Astrocyte of the spinal cord (primary cell): ENCODE measurements around the gene GALNTL6.

Experiments
- DNase-seq: peaks from one replicate; pipeline ENCODE4 v3.0.0; 2011; ENCODE audit warnings: low read depth, low spot score
- H3K4me3 ChIP-seq: 2 replicates; pipeline ENCODE4 v1.5.1; 2011; ENCODE audit warnings: low read depth, mild to moderate bottlenecking, low read length, moderate library complexity
- in situ Hi-C: cut with HindIII; loops from 2 replicates; pipeline ENCODE4 v1.10.0; 2017; ENCODE audit warnings: low sequenced_read_pairs
- TF ChIP-seq, protein P1 (sequence below): IDR thresholded peaks from 2 replicates; pipeline ENCODE4 v1.5.1; 2012; ENCODE audit warnings: low read depth, mild to moderate bottlenecking, low read length, inconsistent platforms

The GALNTL6 gene

DNA sequence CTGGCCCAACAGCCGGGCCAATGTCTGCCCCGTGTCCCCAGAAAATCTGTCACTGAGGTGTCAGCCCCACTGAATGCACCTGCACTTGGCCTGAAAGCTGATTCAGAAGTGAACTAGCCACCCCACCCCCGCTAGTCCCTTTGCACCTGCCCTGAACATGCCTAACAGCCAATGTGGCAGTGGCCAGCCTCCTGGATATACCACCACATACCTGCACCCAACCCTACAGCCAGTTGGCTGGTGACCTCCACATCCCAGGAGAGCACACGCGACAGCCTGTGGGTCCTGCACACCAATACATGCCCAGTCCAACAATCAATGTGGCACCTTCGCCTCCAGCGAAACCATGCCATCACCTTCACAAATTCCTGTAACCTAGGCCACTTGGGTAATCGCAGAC lies 116.7 kb downstream of the GALNTL6 start:
- TF ChIP-seq, protein P1, sequence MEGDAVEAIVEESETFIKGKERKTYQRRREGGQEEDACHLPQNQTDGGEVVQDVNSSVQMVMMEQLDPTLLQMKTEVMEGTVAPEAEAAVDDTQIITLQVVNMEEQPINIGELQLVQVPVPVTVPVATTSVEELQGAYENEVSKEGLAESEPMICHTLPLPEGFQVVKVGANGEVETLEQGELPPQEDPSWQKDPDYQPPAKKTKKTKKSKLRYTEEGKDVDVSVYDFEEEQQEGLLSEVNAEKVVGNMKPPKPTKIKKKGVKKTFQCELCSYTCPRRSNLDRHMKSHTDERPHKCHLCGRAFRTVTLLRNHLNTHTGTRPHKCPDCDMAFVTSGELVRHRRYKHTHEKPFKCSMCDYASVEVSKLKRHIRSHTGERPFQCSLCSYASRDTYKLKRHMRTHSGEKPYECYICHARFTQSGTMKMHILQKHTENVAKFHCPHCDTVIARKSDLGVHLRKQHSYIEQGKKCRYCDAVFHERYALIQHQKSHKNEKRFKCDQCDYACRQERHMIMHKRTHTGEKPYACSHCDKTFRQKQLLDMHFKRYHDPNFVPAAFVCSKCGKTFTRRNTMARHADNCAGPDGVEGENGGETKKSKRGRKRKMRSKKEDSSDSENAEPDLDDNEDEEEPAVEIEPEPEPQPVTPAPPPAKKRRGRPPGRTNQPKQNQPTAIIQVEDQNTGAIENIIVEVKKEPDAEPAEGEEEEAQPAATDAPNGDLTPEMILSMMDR, result no peak
- in situ Hi-C loops, result no loop called here
- DNase-seq, result no peak
- H3K4me3 ChIP-seq, result no peak overlapping the region

GRCh38 chr4:171932238-171932637 lies 119.0 kb downstream of the GALNTL6 start:
- in situ Hi-C loops, result no loop called here
- DNase-seq, result no peak
- no peak overlapping the region for H3K4me3 ChIP-seq
- TF ChIP-seq, protein P1, result no peak

- in situ Hi-C loops, result no loop called here
- no peak for DNase-seq
- no peak overlapping the region for H3K4me3 ChIP-seq
- TF ChIP-seq, protein P1, result no peak
Observed at GRCh38 chr4:171940656-171941055, 127.5 kb downstream of the GALNTL6 start.

DNA sequence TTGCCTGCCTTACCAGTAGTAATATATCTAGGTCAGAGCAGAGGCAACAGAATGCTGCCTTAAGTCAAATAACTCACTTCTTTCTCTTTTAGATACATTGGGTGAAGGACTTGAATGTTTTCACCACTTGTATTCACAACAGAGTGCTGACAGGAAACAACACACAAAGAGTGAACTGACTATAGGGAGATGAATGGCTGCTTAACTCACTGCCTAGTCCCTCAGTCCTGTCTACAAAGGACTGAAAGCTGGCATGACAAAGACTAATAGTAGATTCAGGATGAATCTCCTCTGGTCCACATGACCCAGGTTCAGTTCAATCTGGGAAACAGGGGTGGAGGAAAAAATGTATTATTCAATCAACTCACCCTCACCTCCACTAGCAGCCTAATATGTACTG lies 134.2 kb downstream of the GALNTL6 start:
- in situ Hi-C loops, result no loop called here
- TF ChIP-seq, protein P1, result no peak

GRCh38 chr4:171948038-171948437 lies 134.8 kb downstream of the GALNTL6 start:
- no peak overlapping the region for H3K4me3 ChIP-seq
- in situ Hi-C loops, result no loop called here
- DNase-seq, result no peak
- TF ChIP-seq, protein P1, result no peak

More for the DNA sequence above, 134.2 kb downstream of the GALNTL6 start:
- no peak for DNase-seq
- no peak overlapping the region for H3K4me3 ChIP-seq

- H3K4me3 ChIP-seq, result no peak overlapping the region
- in situ Hi-C loops, result no loop called here
- DNase-seq, result no peak
- TF ChIP-seq, protein P1, result no peak
Observed at GRCh38 chr4:171954650-171955049, 141.4 kb downstream of the GALNTL6 start.

GRCh38 chr4:171956678-171957077 lies 143.5 kb downstream of the GALNTL6 start:
- in situ Hi-C loops, result no loop called here
- no peak overlapping the region for H3K4me3 ChIP-seq
- DNase-seq, result no peak
- TF ChIP-seq, protein P1, result no peak
